IMR-90 (cell line): ENCODE measurements around the gene ERICH2. TPM values are rescaled to one million over a fixed set of nuclear protein-coding genes. Genes with fewer than 3 reads are reported as not detected.
"Not testable (repeated sequence)": the region's sequence is repeated elsewhere in the genome, so short reads cannot be mapped to it uniquely, and the experiment has no call there.

Experiments used
- ATAC-seq: fragments of 200-7000 bp; cut with Tn5 transposase; 2 replicates; pipeline ENCODE4 v1.9.1; 2020; ENCODE audit warnings: low read depth, mild to moderate bottlenecking, moderate library complexity
- BruUV-seq: library from RNA; stranded (reverse); fragments of 400-500 nt; replicated peaks from 2 replicates; lab custom pipeline; 2021; lab: Mats Ljungman, UMichigan
- CTCF ChIA-PET: fragments of 300-600 bp; formaldehyde crosslinking; extraction: SDS; loops from one replicate; lab custom pipeline; 2021; ENCODE audit warnings: antibody characterized with exemption; lab: Yijun Ruan, JAX
- POLR2A ChIA-PET: fragments of 300-600 bp; sonication (Branson Sonifier 250); formaldehyde crosslinking; loops from one replicate; lab custom pipeline; 2022; ENCODE audit warnings: antibody characterized with exemption; ENCODE audit not compliant: unreplicated experiment; lab: Charles Lee
- DNase-seq: peaks from one replicate; pipeline ENCODE4 v3.0.0; 2013
- H2AFZ ChIP-seq: replicated peaks from 2 replicates; pipeline ENCODE3; 2013; ENCODE audit warnings: low read length, mild to moderate bottlenecking; ENCODE audit not compliant: poor library complexity
- H2AK5ac ChIP-seq: 2 replicates; pipeline ENCODE4 v1.6.1; 2013; ENCODE audit warnings: low read depth, low read length, inconsistent platforms
- H2AK9ac ChIP-seq: replicated peaks from 2 replicates; pipeline ENCODE3; 2013; ENCODE audit warnings: mild to moderate bottlenecking, low read depth, low read length, moderate library complexity; ENCODE audit not compliant: poor library complexity
- H2BK120ac ChIP-seq: 2 replicates; pipeline ENCODE4 v1.6.1; 2013; ENCODE audit warnings: low read depth, low read length, inconsistent platforms
- H2BK15ac ChIP-seq: 3 replicates; pipeline ENCODE4 v1.6.1; 2013; ENCODE audit warnings: low read depth, low read length, inconsistent platforms
- H2BK20ac ChIP-seq: 2 replicates; pipeline ENCODE4 v1.6.1; 2013; ENCODE audit warnings: low read depth, mild to moderate bottlenecking, inconsistent platforms, low read length, moderate library complexity
- H2BK5ac ChIP-seq: 2 replicates; pipeline ENCODE4 v1.6.1; 2013; ENCODE audit warnings: mild to moderate bottlenecking, low read depth, low read length, inconsistent platforms; ENCODE audit not compliant: poor library complexity, severe bottlenecking
- H3K14ac ChIP-seq: replicated peaks from 2 replicates; pipeline ENCODE4 v1.6.1; 2013; ENCODE audit warnings: low read depth, low read length, inconsistent platforms
- H3K18ac ChIP-seq: 2 replicates; pipeline ENCODE4 v1.6.1; 2013; ENCODE audit warnings: low read depth, low read length, control low read depth
- H3K23ac ChIP-seq: 2 replicates; pipeline ENCODE4 v1.6.1; 2013; ENCODE audit warnings: low read depth, low read length, inconsistent platforms
- H3K27ac ChIP-seq: 2 replicates; pipeline ENCODE4 v1.5.1; 2013; ENCODE audit warnings: mild to moderate bottlenecking, control low read depth, low read length; ENCODE audit not compliant: insufficient read depth
- H3K27me3 ChIP-seq: 2 replicates; pipeline ENCODE4 v1.6.1; 2013; ENCODE audit warnings: low read length; ENCODE audit not compliant: control insufficient read depth, insufficient read depth
- H3K36me3 ChIP-seq: 2 replicates; pipeline ENCODE4 v1.6.1; 2013; ENCODE audit warnings: low read length, mixed read lengths; ENCODE audit not compliant: control insufficient read depth, insufficient read depth
- H3K4ac ChIP-seq: 2 replicates; pipeline ENCODE4 v1.6.1; 2013; ENCODE audit warnings: low read depth, low read length, inconsistent platforms
- H3K4me1 ChIP-seq: 2 replicates; pipeline ENCODE4 v1.6.1; 2013; ENCODE audit warnings: low read length, mixed read lengths; ENCODE audit not compliant: control insufficient read depth, insufficient read depth
- H3K4me2 ChIP-seq: 2 replicates; pipeline ENCODE4 v1.6.1; 2013; ENCODE audit warnings: low read depth, mild to moderate bottlenecking, control low read depth, low read length, moderate library complexity
- H3K4me3 ChIP-seq: 2 replicates; pipeline ENCODE4 v1.5.1; 2013; ENCODE audit warnings: low read depth, mild to moderate bottlenecking, control low read depth, low read length, moderate library complexity; ENCODE audit not compliant: insufficient read depth
- H3K56ac ChIP-seq: 2 replicates; pipeline ENCODE4 v1.6.1; 2013; ENCODE audit warnings: low read length, inconsistent platforms; ENCODE audit not compliant: insufficient read depth; ENCODE audit errors: extremely low read depth
- H3K79me1 ChIP-seq, 2 experiments: 2 replicates each; pipeline ENCODE4 v1.6.1; 2013; ENCODE audit warnings: low read length in 2 of 2, inconsistent platforms in 1 of 2, low read depth in 1 of 2
- H3K9ac ChIP-seq: 2 replicates; pipeline ENCODE4 v1.6.1; 2013; ENCODE audit warnings: low read depth, low read length, control low read depth
- H3K9me1 ChIP-seq: 2 replicates; pipeline ENCODE4 v1.6.1; 2013; ENCODE audit warnings: low read length, inconsistent platforms; ENCODE audit not compliant: insufficient read depth
- H3K9me3 ChIP-seq: 2 replicates; pipeline ENCODE4 v1.6.1; 2013; ENCODE audit warnings: low read length; ENCODE audit not compliant: control insufficient read depth, insufficient read depth
- H4K20me1 ChIP-seq: 2 replicates; pipeline ENCODE4 v1.6.1; 2013; ENCODE audit warnings: low read length, inconsistent platforms; ENCODE audit not compliant: insufficient read depth
- H4K5ac ChIP-seq: 2 replicates; pipeline ENCODE4 v1.6.1; 2013; ENCODE audit warnings: mild to moderate bottlenecking, low read depth, low read length, control low read depth
- H4K8ac ChIP-seq, 2 experiments: 2 replicates each; pipeline ENCODE4 v1.6.1; 2013; ENCODE audit warnings: low read depth in 2 of 2, low read length in 2 of 2, control low read depth in 1 of 2, inconsistent platforms in 1 of 2
- H4K91ac ChIP-seq: 2 replicates; pipeline ENCODE4 v1.6.1; 2013; ENCODE audit warnings: low read depth, low read length, inconsistent platforms; ENCODE audit not compliant: insufficient read depth
- WGBS, 2 experiments: methylation state at CpG; one replicate each; pipeline versions ENCODE4 v1.1.5 to v1.1.7; 2013; ENCODE audit warnings: missing lambda C conversion rate in 2 of 2; ENCODE audit not compliant: insufficient read length in 1 of 2; ENCODE audit errors: extremely low coverage in 2 of 2; 5-methylcytosine and 5-hydroxymethylcytosine counted together
- dilution Hi-C: fragments of 300-500 bp; cut with HindIII; formaldehyde crosslinking; loops from one replicate; pipeline ENCODE4 v1.14.3; 2018; ENCODE audit warnings: low sequenced_read_pairs; ENCODE audit not compliant: unreplicated experiment
- in situ Hi-C: fragments of 300-500 bp; cut with MboI; formaldehyde crosslinking; loops from 3 replicates; pipeline ENCODE4 v1.14.3; 2019; ENCODE audit warnings: low sequenced_read_pairs, inconsistent platforms, mixed read lengths
- intact Hi-C: fragments of 100-400 bp; cut with micrococcal nuclease; formaldehyde crosslinking; loops from 2 replicates; pipeline ENCODE4 v1.10.0; 2022
- polyA plus RNA-seq, 3 experiments: library from polyadenylated mRNA; depleted of rRNA; stranded (reverse); fragments of >200 nt; gene quantifications; 2 replicates each; pipeline ENCODE4 v1.2.3, GENCODE V29; 2012; ENCODE audit warnings: low replicate concordance in 1 of 3
- total RNA-seq: library from RNA; depleted of rRNA; stranded (reverse); fragments of >200 nt; gene quantifications from 2 replicates; pipeline ENCODE4 v1.2.3, GENCODE V29; 2012

The ERICH2 gene
- total and polyA plus RNA-seq, 2 of the 4 experiments (the other 2 are of a cell fraction), result not detected

DNA sequence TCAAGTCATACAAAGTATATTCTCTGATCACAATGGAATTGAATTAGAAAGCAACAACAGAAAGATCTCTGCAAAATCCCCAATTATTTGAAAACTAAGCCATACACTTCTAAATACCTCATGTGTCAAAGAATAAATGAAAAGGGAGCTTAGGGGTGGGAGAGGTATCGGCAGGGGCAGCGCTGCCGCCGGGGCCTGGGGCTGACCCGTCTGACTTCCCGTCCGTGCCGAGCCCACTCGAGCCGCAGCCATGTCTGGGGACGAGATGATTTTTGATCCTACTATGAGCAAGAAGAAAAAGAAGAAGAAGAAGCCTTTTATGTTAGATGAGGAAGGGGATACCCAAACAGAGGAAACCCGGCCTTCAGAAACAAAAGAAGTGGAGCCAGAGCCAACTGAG lies 18.6 kb upstream of the ERICH2 start:
- H3K27ac ChIP-seq, H4K8ac ChIP-seq, H2AFZ ChIP-seq, H3K79me1 ChIP-seq, BruUV-seq, in situ Hi-C loops, DNase-seq, H3K18ac ChIP-seq, H3K9me3 ChIP-seq, H3K9ac ChIP-seq, dilution Hi-C loops, POLR2A ChIA-PET, H3K4me3 ChIP-seq, H3K9me1 ChIP-seq, CTCF ChIA-PET, H3K4me2 ChIP-seq, H3K23ac ChIP-seq, H2BK120ac ChIP-seq, H2AK5ac ChIP-seq, intact Hi-C loops, H4K20me1 ChIP-seq, H3K56ac ChIP-seq, H3K14ac ChIP-seq, H2BK15ac ChIP-seq, H4K5ac ChIP-seq, H2BK5ac ChIP-seq, H3K4ac ChIP-seq, ATAC-seq, H3K4me1 ChIP-seq, H3K27me3 ChIP-seq, H3K36me3 ChIP-seq, H2AK9ac ChIP-seq, H4K91ac ChIP-seq, H2BK20ac ChIP-seq: not testable (repeated sequence)
- no CpG with 5 or more reads among the region's 12 CpGs for WGBS, 2 experiments
